Endothelial cell of umbilical vein (primary cell): Measurements from ENCODE around the gene TCF7L2. TPM values are rescaled to one million over a fixed set of nuclear protein-coding genes. Genes with fewer than 3 reads are reported as not detected.
A peak's percentile ranks its signal among the peaks of the same experiment; 100 is the strongest.

ENCODE experiments used
- BruUV-seq: library from RNA; stranded (reverse); fragments of 400-500 nt; replicated peaks from 2 replicates; lab custom pipeline; 2021; lab: Mats Ljungman, UMichigan
- CTCF ChIA-PET: fragments of 300-600, 350-600 bp; sonication (Branson Sonifier 250); formaldehyde crosslinking; loops from one replicate; lab custom pipeline; 2021; ENCODE audit warnings: antibody characterized with exemption, inconsistent platforms; lab: Charles Lee
- POLR2A ChIA-PET: fragments of 300-600, 350-600 bp; sonication (Branson Sonifier 250); formaldehyde crosslinking; loops from one replicate; lab custom pipeline; 2021; ENCODE audit warnings: antibody characterized with exemption, inconsistent platforms; lab: Charles Lee
- DNase-seq: peaks from one replicate; pipeline ENCODE4 v3.0.0-alpha.2; 2011; ENCODE audit warnings: low read depth, low spot score
- FAIRE-seq: peaks from 2 replicates; lab custom pipeline; 2011; peaks lifted over from hg19 to GRCh38; lab: Jason Lieb, UNC
- H2AFZ ChIP-seq: 2 replicates; pipeline ENCODE4 v1.6.0; 2012; ENCODE audit warnings: low read depth, low read length, control low read depth, inconsistent platforms
- H3K27ac ChIP-seq: 2 replicates; pipeline ENCODE4 v1.5.1; 2011; ENCODE audit warnings: low read depth, mild to moderate bottlenecking, control low read depth, low read length, moderate library complexity; ENCODE audit not compliant: insufficient read depth
- H3K27me3 ChIP-seq, 2 experiments: 2 replicates each; pipeline versions ENCODE4 v1.6.0 to v1.6.1; 2011; ENCODE audit warnings: low read length in 2 of 2, mixed read lengths in 1 of 2; ENCODE audit not compliant: control insufficient read depth in 2 of 2, insufficient read depth in 2 of 2
- H3K36me3 ChIP-seq, 2 experiments: 2 replicates in 1 of 2; 3 replicates in 1 of 2; pipeline ENCODE4 v1.5.1; 2011; ENCODE audit warnings: low read length in 2 of 2, mild to moderate bottlenecking in 1 of 2, moderate library complexity in 1 of 2; ENCODE audit not compliant: control insufficient read depth in 2 of 2, insufficient read depth in 2 of 2; ENCODE audit errors: extremely low read depth in 1 of 2
- H3K4me1 ChIP-seq: 3 replicates; pipeline ENCODE4 v1.5.1; 2011; ENCODE audit warnings: mild to moderate bottlenecking, low read length; ENCODE audit not compliant: control insufficient read depth, insufficient read depth; ENCODE audit errors: extremely low read depth
- H3K4me2 ChIP-seq: 2 replicates; pipeline ENCODE4 v1.6.1; 2011; ENCODE audit warnings: low read length, control low read depth, mixed read lengths; ENCODE audit not compliant: insufficient read depth
- H3K4me3 ChIP-seq, 3 experiments: fragments of 200-600 bp in 1 of 3; sonication (generic), shearing (Covaris generic) in 1 of 3; replicated peaks in 1 of 3; 2 replicates each; pipeline ENCODE4 v1.5.1; 2011 to 2016; ENCODE audit warnings: control low read depth in 3 of 3, low read length in 3 of 3, mild to moderate bottlenecking in 2 of 3, inconsistent platforms in 1 of 3, low read depth in 1 of 3, moderate library complexity in 1 of 3; ENCODE audit not compliant: insufficient read depth in 1 of 3
- H3K79me2 ChIP-seq: 2 replicates; pipeline ENCODE4 v1.6.0; 2012; ENCODE audit warnings: low read length, inconsistent platforms; ENCODE audit not compliant: control insufficient read depth, insufficient read depth
- H3K9ac ChIP-seq: replicated peaks from 2 replicates; pipeline ENCODE3; 2011; ENCODE audit warnings: low read length, control low read depth; ENCODE audit not compliant: insufficient read depth; ENCODE audit errors: extremely low read depth
- H3K9me1 ChIP-seq: replicated peaks from 3 replicates; pipeline ENCODE4 v1.6.0; 2011; ENCODE audit warnings: mild to moderate bottlenecking, low read length; ENCODE audit not compliant: control insufficient read depth, insufficient read depth; ENCODE audit errors: extremely low read depth
- H3K9me3 ChIP-seq: replicated peaks from 2 replicates; pipeline ENCODE4 v1.5.1; 2012; ENCODE audit warnings: low read length, inconsistent platforms; ENCODE audit not compliant: control insufficient read depth, insufficient read depth
- H4K20me1 ChIP-seq: replicated peaks from 2 replicates; pipeline ENCODE3; 2011; ENCODE audit warnings: mild to moderate bottlenecking, low read length; ENCODE audit not compliant: control insufficient read depth, insufficient read depth; ENCODE audit errors: extremely low read depth
- CTCF ChIP-seq, 2 donors: IDR thresholded peaks; 1 replicate in 1 of 2; 2 replicates in 1 of 2; pipeline ENCODE4 v1.5.1; 2011; ENCODE audit warnings: low read length in 2 of 2, mild to moderate bottlenecking in 2 of 2, moderate library complexity in 2 of 2, control low read depth in 1 of 2, inconsistent platforms in 1 of 2, low read depth in 1 of 2; ENCODE audit not compliant: insufficient read depth in 1 of 2; ENCODE audit errors: extremely low read depth in 1 of 2
- EZH2 ChIP-seq: IDR thresholded peaks from 2 replicates; pipeline ENCODE4 v1.6.1; 2012; ENCODE audit warnings: borderline replicate concordance, low read depth, mild to moderate bottlenecking, moderate library complexity, low read length, inconsistent platforms; ENCODE audit not compliant: severe bottlenecking
- FOS ChIP-seq: IDR thresholded peaks from 2 replicates; pipeline ENCODE4 v1.6.1; 2011; ENCODE audit warnings: mild to moderate bottlenecking, low read length, moderate library complexity, borderline replicate concordance; ENCODE audit not compliant: insufficient read depth
- GATA2 ChIP-seq: IDR thresholded peaks from 2 replicates; pipeline ENCODE4 v1.7.0; 2011; ENCODE audit warnings: low read depth, mild to moderate bottlenecking, moderate library complexity, mixed read lengths, low read length; ENCODE audit not compliant: insufficient read length, insufficient read depth
- JUN ChIP-seq: IDR thresholded peaks from 2 replicates; pipeline ENCODE4 v1.6.1; 2011; ENCODE audit warnings: borderline replicate concordance, low read depth; ENCODE audit not compliant: insufficient read length, insufficient read depth
- MAX ChIP-seq: IDR thresholded peaks from 2 replicates; pipeline ENCODE4 v1.6.1; 2011; ENCODE audit not compliant: insufficient read depth, insufficient read length
- MYC ChIP-seq: IDR thresholded peaks from one replicate; pipeline ENCODE4 v1.6.1; 2011; ENCODE audit warnings: mild to moderate bottlenecking, low read depth, low read length
- POLR2A ChIP-seq: IDR thresholded peaks from 2 replicates; pipeline ENCODE4 v1.6.1; 2012; ENCODE audit warnings: low read depth, mild to moderate bottlenecking, control low read depth, low read length
- POLR2AphosphoS5 ChIP-seq: IDR thresholded peaks from 2 replicates; pipeline ENCODE4 v1.6.1; 2012; ENCODE audit warnings: low read depth, mild to moderate bottlenecking, control low read depth, low read length, moderate library complexity; ENCODE audit not compliant: insufficient read depth
- dilution Hi-C: fragments of 300-500 bp; cut with MboI; formaldehyde crosslinking; loops from one replicate; pipeline ENCODE4 v1.15.0; 2019; ENCODE audit warnings: low sequenced_read_pairs; ENCODE audit not compliant: extremely low pct_ligation_motif_present
- intact Hi-C: fragments of 100-400 bp; cut with micrococcal nuclease; formaldehyde crosslinking; loops from one replicate; pipeline ENCODE4 v1.10.0; 2022
- polyA plus RNA-seq, 4 experiments: library from polyadenylated mRNA; depleted of rRNA in 3 of 4; stranded (reverse) in 3 of 4; unstranded in 1 of 4; fragments of >200 nt; gene quantifications; 2 replicates each; pipeline versions ENCODE4 v1.2.1 to v1.2.3, GENCODE V29; 2011 to 2012; ENCODE audit warnings: missing spikeins in 1 of 4
- total RNA-seq: library from RNA; stranded (reverse); gene quantifications from 2 replicates; pipeline ENCODE4 v1.2.3, GENCODE V29; 2021

Gene TCF7L2
- total and polyA plus RNA-seq, 2 donors (not counting 3 experiments of a cell fraction or from before 2014, with no cell fraction given) = 9.9 to 21.8 TPM

- Histone ChIP-seq H4K20me1 (no peaks in the 10 kb centered on the region), H3K9me3 (no peaks in the 10 kb centered on the region), H3K9me1 (no peaks in the 10 kb centered on the region), H3K4me2 (no peak overlapping the region), H3K4me1 (peaks cover 3% of the 10 kb centered on the region), H3K27me3 (no peaks in the 10 kb centered on the region), H3K36me3 (peaks cover 3 to 6% of the 10 kb centered on the region in 2 experiments), H3K27ac (no peak overlapping the region), H3K4me3 (no peak overlapping the region), H2AFZ (no peak overlapping the region), H3K79me2 (no peaks in the 10 kb centered on the region), H3K9ac (no peak overlapping the region)
- DNase-seq (peak; percentile 53), FAIRE-seq (peak; percentile 47)
- dilution Hi-C loops = no loop called here
- ChIA-PET CTCF (interaction anchor here (1.1 kb wide), 1 partner anchor 9 kb away, joined by 3 read pairs; no protein-coding TSS in a partner anchor), POLR2A (no interaction called here)
- TF ChIP-seq POLR2AphosphoS5 = no peak
- no peak for TF ChIP-seq GATA2
- no peak for TF ChIP-seq JUN
- no peak for TF ChIP-seq POLR2A
- no peak for TF ChIP-seq EZH2
- no peak for TF ChIP-seq CTCF (IDR thresholded peaks at IDR 0.05; ENCODE audit: extremely low read depth in 1 of 2, insufficient read depth in 1 of 2, low read depth in 1 of 2, low read length in 2 of 2)
- TF ChIP-seq MYC = no peak
- TF ChIP-seq FOS = no peak
- no peak for TF ChIP-seq MAX
- intact Hi-C loops = no loop called here
- BruUV-seq = no TSS peak
Measured at GRCh38 chr10:113168584-113168983, 218.5 kb downstream of the TCF7L2 start.
